Mesenchymal stem cell (in vitro differentiated cells and primary cell): ENCODE data around the gene ZNF862.

ENCODE experiments used
- DNase-seq: peaks from one replicate; pipeline ENCODE4 v3.0.0-alpha.2; 2013
- H2AFZ ChIP-seq: one replicate; pipeline ENCODE4 v1.6.1; 2013; ENCODE audit warnings: low read depth, mild to moderate bottlenecking, control low read depth, inconsistent platforms, low read length, moderate library complexity
- H2AK5ac ChIP-seq: 2 replicates; pipeline ENCODE4 v1.6.1; 2013; ENCODE audit warnings: low read length, moderate library complexity, mild to moderate bottlenecking, inconsistent platforms; ENCODE audit not compliant: severe bottlenecking
- H2BK120ac ChIP-seq: one replicate; pipeline ENCODE4 v1.6.1; 2013; ENCODE audit warnings: low read depth, mild to moderate bottlenecking, inconsistent platforms, low read length, moderate library complexity
- H2BK12ac ChIP-seq, 2 experiments: one replicate each; pipeline ENCODE4 v1.6.1; 2013; ENCODE audit warnings: inconsistent platforms in 2 of 2, low read length in 2 of 2, mild to moderate bottlenecking in 2 of 2, moderate library complexity in 2 of 2, control low read depth in 1 of 2
- H2BK15ac ChIP-seq: one replicate; pipeline ENCODE4 v1.6.1; 2013; ENCODE audit warnings: mild to moderate bottlenecking, low read depth, inconsistent platforms; ENCODE audit not compliant: poor library complexity, severe bottlenecking
- H2BK5ac ChIP-seq: 2 replicates; pipeline ENCODE4 v1.6.1; 2013; ENCODE audit warnings: low read depth, mild to moderate bottlenecking, low read length, control low read depth, inconsistent platforms; ENCODE audit not compliant: poor library complexity, severe bottlenecking
- H3K14ac ChIP-seq, 2 experiments: one replicate each; pipeline ENCODE4 v1.6.1; 2013; ENCODE audit warnings: inconsistent platforms in 2 of 2, low read length in 2 of 2, control low read depth in 1 of 2, mild to moderate bottlenecking in 1 of 2, moderate library complexity in 1 of 2
- H3K18ac ChIP-seq, 2 experiments: one replicate each; pipeline ENCODE4 v1.6.1; 2013; ENCODE audit warnings: inconsistent platforms in 2 of 2, low read length in 2 of 2, control low read depth in 1 of 2, low read depth in 1 of 2, mild to moderate bottlenecking in 1 of 2
- H3K23ac ChIP-seq, 2 experiments: one replicate each; pipeline ENCODE4 v1.6.1; 2013; ENCODE audit warnings: inconsistent platforms in 2 of 2, low read length in 2 of 2, mild to moderate bottlenecking in 2 of 2, moderate library complexity in 2 of 2, control low read depth in 1 of 2
- H3K27ac ChIP-seq: 2 replicates; pipeline ENCODE4 v1.5.1; 2013; ENCODE audit warnings: mild to moderate bottlenecking, moderate library complexity, low read length, control low read depth, inconsistent platforms; ENCODE audit not compliant: poor library complexity, severe bottlenecking
- H3K27me3 ChIP-seq, 2 experiments: 2 replicates each; pipeline versions ENCODE4 v1.6.1 to v1.7.0; 2013; ENCODE audit warnings: low read length in 2 of 2, mild to moderate bottlenecking in 2 of 2, moderate library complexity in 2 of 2, control low read depth in 1 of 2, inconsistent platforms in 1 of 2; ENCODE audit not compliant: control insufficient read depth in 1 of 2, insufficient read depth in 1 of 2
- H3K36me3 ChIP-seq, 2 experiments: 2 replicates each; pipeline versions ENCODE4 v1.6.1 to v1.7.0; 2013; ENCODE audit warnings: low read length in 2 of 2, control low read depth in 1 of 2, inconsistent platforms in 1 of 2, low read depth in 1 of 2, mild to moderate bottlenecking in 1 of 2; ENCODE audit not compliant: insufficient read depth in 2 of 2, control insufficient read depth in 1 of 2
- H3K4ac ChIP-seq, 2 experiments: one replicate each; pipeline ENCODE4 v1.6.1; 2013; ENCODE audit warnings: inconsistent platforms in 2 of 2, low read length in 2 of 2, mild to moderate bottlenecking in 2 of 2, moderate library complexity in 2 of 2, control low read depth in 1 of 2, low read depth in 1 of 2
- H3K4me1 ChIP-seq: 2 replicates; pipeline ENCODE4 v1.6.1; 2013; ENCODE audit warnings: low read depth, low read length, control low read depth; ENCODE audit not compliant: control insufficient read depth, insufficient read depth
- H3K4me2 ChIP-seq: 2 replicates; pipeline ENCODE4 v1.6.1; 2013; ENCODE audit warnings: low read length, mild to moderate bottlenecking, inconsistent platforms; ENCODE audit not compliant: poor library complexity, severe bottlenecking
- H3K4me3 ChIP-seq, 2 experiments: 2 replicates each; pipeline versions ENCODE4 v1.5.1 to v1.7.0; 2013; ENCODE audit warnings: low read length in 2 of 2, mild to moderate bottlenecking in 2 of 2, control low read depth in 1 of 2, low read depth in 1 of 2; ENCODE audit not compliant: insufficient read depth in 1 of 2
- H3K79me1 ChIP-seq: replicated peaks from 2 replicates; pipeline ENCODE4 v1.6.1; 2013; ENCODE audit warnings: mild to moderate bottlenecking, control low read depth, low read length, inconsistent platforms; ENCODE audit not compliant: poor library complexity, severe bottlenecking
- H3K9ac ChIP-seq: 2 replicates; pipeline ENCODE4 v1.7.0; 2013; ENCODE audit warnings: mild to moderate bottlenecking, low read length, moderate library complexity
- H3K9me3 ChIP-seq: 2 replicates; pipeline ENCODE4 v1.7.0; 2013; ENCODE audit warnings: mild to moderate bottlenecking, low read length; ENCODE audit not compliant: control insufficient read depth
- H4K8ac ChIP-seq: one replicate; pipeline ENCODE4 v1.6.1; 2013; ENCODE audit warnings: inconsistent platforms, mild to moderate bottlenecking, low read length, moderate library complexity
- H4K91ac ChIP-seq: one replicate; pipeline ENCODE4 v1.6.1; 2013; ENCODE audit warnings: mild to moderate bottlenecking, low read length, inconsistent platforms
- WGBS: methylation state at CpG from one replicate; pipeline ENCODE4 v1.1.7; 2013; ENCODE audit warnings: mixed read lengths; 5-methylcytosine and 5-hydroxymethylcytosine counted together

Gene ZNF862

GRCh38 chr7:149866779-149867447 is 28.7 kb downstream of the ZNF862 start:
- Histone ChIP-seq H2BK15ac (no peak overlapping the region), H3K14ac (no peak overlapping the region), H3K36me3 (peaks cover 18 to 40% of the 10 kb centered on the region in 2 experiments), H4K8ac (no peak overlapping the region), H2BK5ac (no peak overlapping the region), H3K79me1 (no peaks in the 10 kb centered on the region), H2BK120ac (no peak overlapping the region), H3K4me2 (no peak overlapping the region), H2BK12ac (no peak overlapping the region), H3K18ac (no peak overlapping the region), H3K4me3 (no peak overlapping the region), H2AFZ (no peak overlapping the region), H2AK5ac (no peak overlapping the region), H4K91ac (no peak overlapping the region), H3K4me1 (peaks cover 1% of the 10 kb centered on the region), H3K9ac (no peak overlapping the region), H3K27me3 (no peaks in the 10 kb centered on the region), H3K4ac (no peak overlapping the region), H3K23ac (no peak overlapping the region), H3K27ac (no peak overlapping the region), H3K9me3 (no peaks in the 10 kb centered on the region)
- no peak for DNase-seq
- 84% methylated on average over 10 of the region's 11 CpGs for WGBS

- no peak overlapping the region for H3K4me3 ChIP-seq
- no peak overlapping the region for H3K18ac ChIP-seq
- no peak overlapping the region for H2BK120ac ChIP-seq
- peaks cover 11 to 30% of the 10 kb centered on the region in 2 experiments for H3K36me3 ChIP-seq
- no peak overlapping the region for H3K4me2 ChIP-seq
- no peak overlapping the region for H4K8ac ChIP-seq
- WGBS: 93% methylated on average over 25 of the region's 25 CpGs
- peaks cover 3% of the 10 kb centered on the region for H3K4me1 ChIP-seq
- no peak overlapping the region for H3K9ac ChIP-seq
- H2BK12ac ChIP-seq: no peak overlapping the region
- H3K14ac ChIP-seq: no peak overlapping the region
- H3K27ac ChIP-seq: no peak overlapping the region
- H3K79me1 ChIP-seq: no peaks in the 10 kb centered on the region
- no peak overlapping the region for H4K91ac ChIP-seq
- no peaks in the 10 kb centered on the region for H3K27me3 ChIP-seq
- DNase-seq: no peak
- no peak overlapping the region for H2BK5ac ChIP-seq
- H2AK5ac ChIP-seq: no peak overlapping the region
- no peak overlapping the region for H2AFZ ChIP-seq
- H3K4ac ChIP-seq: no peak overlapping the region
- no peaks in the 10 kb centered on the region for H3K9me3 ChIP-seq
- no peak overlapping the region for H3K23ac ChIP-seq
- H2BK15ac ChIP-seq: no peak overlapping the region
These were observed 29.8 kb downstream of the ZNF862 start for GRCh38 chr7:149867762-149868622.

- Histone ChIP-seq H3K18ac (no peak overlapping the region), H3K27me3 (no peaks in the 10 kb centered on the region), H3K4me3 (no peak overlapping the region), H2BK5ac (no peak overlapping the region), H2AK5ac (no peak overlapping the region), H3K9ac (no peak overlapping the region), H2BK12ac (no peak overlapping the region), H2AFZ (no peak overlapping the region), H3K4me2 (no peak overlapping the region), H4K8ac (no peak overlapping the region), H3K9me3 (no peaks in the 10 kb centered on the region), H3K27ac (no peak overlapping the region), H3K79me1 (no peaks in the 10 kb centered on the region), H4K91ac (no peak overlapping the region), H3K4me1 (peaks cover 3% of the 10 kb centered on the region), H2BK120ac (no peak overlapping the region), H3K23ac (no peak overlapping the region), H2BK15ac (no peak overlapping the region), H3K14ac (no peak overlapping the region), H3K4ac (no peak overlapping the region), H3K36me3 (peaks cover 11 to 30% of the 10 kb centered on the region in 2 experiments)
- WGBS: 74% methylated on average over 7 of the region's 7 CpGs
- no peak for DNase-seq
These were observed 30.6 kb downstream of the ZNF862 start for GRCh38 chr7:149868623-149869290.

GRCh38 chr7:149869291-149869650 is 31.1 kb downstream of the ZNF862 start:
- Histone ChIP-seq H3K4me2 (no peak overlapping the region), H3K79me1 (peaks cover 2% of the 10 kb centered on the region)

More at GRCh38 chr7:149869291-149869650, 31.1 kb downstream of the ZNF862 start:
- Histone ChIP-seq H2AK5ac (no peak overlapping the region), H4K8ac (no peak overlapping the region), H2BK12ac (no peak overlapping the region), H3K14ac (no peak overlapping the region), H2AFZ (no peak overlapping the region), H3K23ac (no peak overlapping the region), H2BK120ac (no peak overlapping the region), H3K27me3 (no peaks in the 10 kb centered on the region), H3K9ac (no peak overlapping the region), H3K36me3 (peaks cover 8 to 26% of the 10 kb centered on the region in 2 experiments), H4K91ac (no peak overlapping the region), H3K27ac (no peak overlapping the region), H2BK5ac (no peak overlapping the region), H3K18ac (no peak overlapping the region), H3K4me3 (no peak overlapping the region), H3K9me3 (no peaks in the 10 kb centered on the region), H3K4me1 (peaks cover 8% of the 10 kb centered on the region), H2BK15ac (no peak overlapping the region), H3K4ac (no peak overlapping the region)
- WGBS: 96% methylated on average over 5 of the region's 5 CpGs
- DNase-seq: no peak
